HepG2 (cell line): ENCODE data around the gene BRD8. TPM values are rescaled to one million over a fixed set of nuclear protein-coding genes. Genes with fewer than 3 reads are reported as not detected.

Experiments
- GTF2F1 ChIP-seq: fragments of 150-350 bp; IDR thresholded peaks from 2 replicates; pipeline ENCODE4 v1.6.1; 2014; ENCODE audit warnings: low read length
- GTF3A ChIP-seq: sonication (generic); formaldehyde crosslinking; conservative IDR thresholded peaks from 2 replicates; pipeline ENCODE4 v1.4.0; 2020; ENCODE audit warnings: mild to moderate bottlenecking, missing genetic modification reagents
- HNRNPUL1 ChIP-seq: fragments of 200-400 bp; formaldehyde crosslinking; IDR thresholded peaks from 2 replicates; pipeline ENCODE4 v1.6.1; 2017; ENCODE audit warnings: low read depth, mild to moderate bottlenecking, low read length, moderate library complexity
- KLF11 ChIP-seq: IDR thresholded peaks from 2 replicates; pipeline ENCODE4 v1.6.1; 2016; ENCODE audit warnings: missing compliant biosample characterization
- KMT2B ChIP-seq: IDR thresholded peaks from 2 replicates; pipeline ENCODE4 v1.6.1; 2016; ENCODE audit warnings: missing genetic modification reagents, missing compliant biosample characterization
- NAIF1 ChIP-seq: sonication (generic); formaldehyde crosslinking; IDR thresholded peaks from 2 replicates; pipeline ENCODE4 v1.5.0; 2020; ENCODE audit warnings: mild to moderate bottlenecking, missing genetic modification reagents, borderline replicate concordance
- NFYB ChIP-seq: sonication (generic); formaldehyde crosslinking; IDR thresholded peaks from 2 replicates; pipeline ENCODE4 v1.4.0; 2020; ENCODE audit warnings: missing genetic modification reagents
- RXRA ChIP-seq: sonication (generic); formaldehyde crosslinking; IDR thresholded peaks from 2 replicates; pipeline ENCODE4 v1.5.1; 2020; ENCODE audit warnings: missing genetic modification reagents
- TERF1 ChIP-seq: sonication (generic); formaldehyde crosslinking; IDR thresholded peaks from 2 replicates; pipeline ENCODE4 v1.8.0; 2022; ENCODE audit warnings: mild to moderate bottlenecking, missing genetic modification reagents, moderate library complexity
- XBP1 ChIP-seq: sonication (generic); formaldehyde crosslinking; IDR thresholded peaks from 2 replicates; pipeline ENCODE4 v1.5.0; 2020; ENCODE audit warnings: missing genetic modification reagents
- ZBTB37 ChIP-seq: sonication (generic); formaldehyde crosslinking; IDR thresholded peaks from 2 replicates; pipeline ENCODE4 v1.4.0; 2020; ENCODE audit warnings: mild to moderate bottlenecking, missing genetic modification reagents
- ZBTB7B ChIP-seq: sonication (generic); formaldehyde crosslinking; IDR thresholded peaks from 2 replicates; pipeline ENCODE4 v1.4.0; 2020; ENCODE audit warnings: missing genetic modification reagents
- ZMAT5 ChIP-seq: sonication (generic); formaldehyde crosslinking; IDR thresholded peaks from 2 replicates; pipeline ENCODE4 v1.5.0; 2020; ENCODE audit warnings: mild to moderate bottlenecking, low read depth, missing genetic modification reagents, borderline replicate concordance
- ZNF331 ChIP-seq: sonication (generic); formaldehyde crosslinking; IDR thresholded peaks from 2 replicates; pipeline ENCODE4 v1.4.0; 2020; ENCODE audit warnings: missing genetic modification reagents
- ZNF549 ChIP-seq: sonication (generic); formaldehyde crosslinking; IDR thresholded peaks from 2 replicates; pipeline ENCODE4 v1.5.0; 2020; ENCODE audit warnings: missing genetic modification reagents
- ZNF567 ChIP-seq: sonication (generic); formaldehyde crosslinking; IDR thresholded peaks from 2 replicates; pipeline ENCODE4 v1.8.1; 2023; ENCODE audit warnings: mild to moderate bottlenecking, missing genetic modification reagents, borderline replicate concordance
- ZNF607 ChIP-seq: sonication (generic); formaldehyde crosslinking; IDR thresholded peaks from 2 replicates; pipeline ENCODE4 v1.5.1; 2020; ENCODE audit warnings: missing genetic modification reagents, mild to moderate bottlenecking, borderline replicate concordance
- ZNF788 ChIP-seq: sonication (generic); formaldehyde crosslinking; IDR thresholded peaks from 2 replicates; pipeline ENCODE4 v1.5.0; 2020; ENCODE audit warnings: mild to moderate bottlenecking, missing genetic modification reagents, borderline replicate concordance
- ZNF83 ChIP-seq: sonication (generic); formaldehyde crosslinking; IDR thresholded peaks from 2 replicates; pipeline ENCODE4 v1.4.0; 2020; ENCODE audit warnings: missing genetic modification reagents, mild to moderate bottlenecking, borderline replicate concordance
- ZSCAN20 ChIP-seq: sonication (generic); formaldehyde crosslinking; IDR thresholded peaks from 2 replicates; pipeline ENCODE4 v1.4.0; 2020; ENCODE audit warnings: missing genetic modification reagents, mild to moderate bottlenecking, borderline replicate concordance
- polyA plus RNA-seq, 8 experiments: library from polyadenylated mRNA; depleted of rRNA in 3 of 8; stranded (reverse) in 7 of 8; unstranded in 1 of 8; fragments of >200 nt; fragmentation: Illumina TruSeq in 4 of 8; extraction: Trizol in 4 of 8; gene quantifications; 2 replicates each; pipeline versions ENCODE4 v1.2.1 to v1.2.3, GENCODE V29; 2011 to 2016; ENCODE audit warnings: low read depth in 4 of 8, missing spikeins in 1 of 8, mixed read lengths in 1 of 8; ENCODE audit not compliant: insufficient read depth in 1 of 8
- total RNA-seq, 5 experiments: library from RNA; depleted of rRNA; stranded (reverse); fragments of >200 nt; fragmentation: Illumina TruSeq; extraction: Trizol; gene quantifications; 2 replicates each; pipeline ENCODE4 v1.2.3, GENCODE V29; 2016; ENCODE audit warnings: low read depth in 1 of 5
- TF ChIP-seq, protein P1 (sequence below): sonication (generic); formaldehyde crosslinking; IDR thresholded peaks from 2 replicates; pipeline ENCODE4 v1.4.0; 2020; ENCODE audit warnings: missing genetic modification reagents
- TF ChIP-seq, protein P2 (sequence below): sonication (generic); formaldehyde crosslinking; IDR thresholded peaks from 2 replicates; pipeline ENCODE4 v1.5.0; 2020; ENCODE audit warnings: mild to moderate bottlenecking, missing genetic modification reagents
- TF ChIP-seq, protein P3 (sequence below): sonication (generic); formaldehyde crosslinking; IDR thresholded peaks from 2 replicates; pipeline ENCODE4 v1.4.0; 2020; ENCODE audit warnings: mild to moderate bottlenecking, missing genetic modification reagents

Gene BRD8
- total and polyA plus RNA-seq, 2 of the 13 experiments (the other 11 are each of a cell fraction or from before 2014, with no cell fraction given) = 62.5 to 71.1 TPM

- TF ChIP-seq, protein P1, sequence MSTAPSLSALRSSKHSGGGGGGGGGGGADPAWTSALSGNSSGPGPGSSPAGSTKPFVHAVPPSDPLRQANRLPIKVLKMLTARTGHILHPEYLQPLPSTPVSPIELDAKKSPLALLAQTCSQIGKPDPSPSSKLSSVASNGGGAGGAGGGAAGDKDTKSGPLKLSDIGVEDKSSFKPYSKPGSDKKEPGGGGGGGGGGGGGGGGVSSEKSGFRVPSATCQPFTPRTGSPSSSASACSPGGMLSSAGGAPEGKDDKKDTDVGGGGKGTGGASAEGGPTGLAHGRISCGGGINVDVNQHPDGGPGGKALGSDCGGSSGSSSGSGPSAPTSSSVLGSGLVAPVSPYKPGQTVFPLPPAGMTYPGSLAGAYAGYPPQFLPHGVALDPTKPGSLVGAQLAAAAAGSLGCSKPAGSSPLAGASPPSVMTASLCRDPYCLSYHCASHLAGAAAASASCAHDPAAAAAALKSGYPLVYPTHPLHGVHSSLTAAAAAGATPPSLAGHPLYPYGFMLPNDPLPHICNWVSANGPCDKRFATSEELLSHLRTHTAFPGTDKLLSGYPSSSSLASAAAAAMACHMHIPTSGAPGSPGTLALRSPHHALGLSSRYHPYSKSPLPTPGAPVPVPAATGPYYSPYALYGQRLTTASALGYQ (CRISPR knock-in tag) = no peak
- TF ChIP-seq NAIF1 (CRISPR knock-in tag) (no peak), ZNF83 (no peak), HNRNPUL1 (no peak), ZNF607 (CRISPR knock-in tag) (no peak), ZNF788 (CRISPR knock-in tag) (0 out of 2 replicates have a peak, but pooled peaks have one; percentile 71), ZBTB7B (CRISPR knock-in tag) (no peak), XBP1 (CRISPR knock-in tag) (no peak), ZMAT5 (CRISPR knock-in tag) (no peak), GTF3A (CRISPR knock-in tag) (no peak), KLF11 (CRISPR knock-in tag) (no peak), GTF2F1 (no peak), ZSCAN20 (no peak), ZNF567 (CRISPR knock-in tag) (0 out of 2 replicates have a peak, but pooled peaks have one; percentile 52), KMT2B (peak; percentile 84), TERF1 (CRISPR knock-in tag) (no peak), ZBTB37 (CRISPR knock-in tag) (no peak), ZNF331 (CRISPR knock-in tag) (no peak), ZNF549 (CRISPR knock-in tag) (no peak), RXRA (peak; percentile 47; the same call in 1 of the 2 replicates), NFYB (CRISPR knock-in tag) (peak; percentile 97)
- TF ChIP-seq, protein P2, sequence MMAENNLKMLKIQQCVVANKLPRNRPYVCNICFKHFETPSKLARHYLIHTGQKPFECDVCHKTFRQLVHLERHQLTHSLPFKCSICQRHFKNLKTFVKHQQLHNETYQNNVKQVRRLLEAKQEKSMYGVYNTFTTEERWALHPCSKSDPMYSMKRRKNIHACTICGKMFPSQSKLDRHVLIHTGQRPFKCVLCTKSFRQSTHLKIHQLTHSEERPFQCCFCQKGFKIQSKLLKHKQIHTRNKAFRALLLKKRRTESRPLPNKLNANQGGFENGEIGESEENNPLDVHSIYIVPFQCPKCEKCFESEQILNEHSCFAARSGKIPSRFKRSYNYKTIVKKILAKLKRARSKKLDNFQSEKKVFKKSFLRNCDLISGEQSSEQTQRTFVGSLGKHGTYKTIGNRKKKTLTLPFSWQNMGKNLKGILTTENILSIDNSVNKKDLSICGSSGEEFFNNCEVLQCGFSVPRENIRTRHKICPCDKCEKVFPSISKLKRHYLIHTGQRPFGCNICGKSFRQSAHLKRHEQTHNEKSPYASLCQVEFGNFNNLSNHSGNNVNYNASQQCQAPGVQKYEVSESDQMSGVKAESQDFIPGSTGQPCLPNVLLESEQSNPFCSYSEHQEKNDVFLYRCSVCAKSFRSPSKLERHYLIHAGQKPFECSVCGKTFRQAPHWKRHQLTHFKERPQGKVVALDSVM = no peak
- TF ChIP-seq, protein P3, sequence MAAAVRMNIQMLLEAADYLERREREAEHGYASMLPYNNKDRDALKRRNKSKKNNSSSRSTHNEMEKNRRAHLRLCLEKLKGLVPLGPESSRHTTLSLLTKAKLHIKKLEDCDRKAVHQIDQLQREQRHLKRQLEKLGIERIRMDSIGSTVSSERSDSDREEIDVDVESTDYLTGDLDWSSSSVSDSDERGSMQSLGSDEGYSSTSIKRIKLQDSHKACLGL (CRISPR knock-in tag) = no peak; the same call in 1 of the 2 replicates
Measured at GRCh38 chr5:138213161-138214029, 35.0 kb upstream of the BRD8 start, which contains the start of gene CDC23 (continued).
